CD1c-positive myeloid dendritic cell (primary cell): ENCODE results near the gene PDE4D.
"Not testable (repeated sequence)": the region's sequence is repeated elsewhere in the genome, so short reads cannot be mapped to it uniquely, and the experiment has no call there.

Experiments
- DNase-seq: peaks from one replicate; pipeline ENCODE4 v3.0.0-alpha.2; 2016; ENCODE audit errors: extremely low spot score

Gene PDE4D

DNA sequence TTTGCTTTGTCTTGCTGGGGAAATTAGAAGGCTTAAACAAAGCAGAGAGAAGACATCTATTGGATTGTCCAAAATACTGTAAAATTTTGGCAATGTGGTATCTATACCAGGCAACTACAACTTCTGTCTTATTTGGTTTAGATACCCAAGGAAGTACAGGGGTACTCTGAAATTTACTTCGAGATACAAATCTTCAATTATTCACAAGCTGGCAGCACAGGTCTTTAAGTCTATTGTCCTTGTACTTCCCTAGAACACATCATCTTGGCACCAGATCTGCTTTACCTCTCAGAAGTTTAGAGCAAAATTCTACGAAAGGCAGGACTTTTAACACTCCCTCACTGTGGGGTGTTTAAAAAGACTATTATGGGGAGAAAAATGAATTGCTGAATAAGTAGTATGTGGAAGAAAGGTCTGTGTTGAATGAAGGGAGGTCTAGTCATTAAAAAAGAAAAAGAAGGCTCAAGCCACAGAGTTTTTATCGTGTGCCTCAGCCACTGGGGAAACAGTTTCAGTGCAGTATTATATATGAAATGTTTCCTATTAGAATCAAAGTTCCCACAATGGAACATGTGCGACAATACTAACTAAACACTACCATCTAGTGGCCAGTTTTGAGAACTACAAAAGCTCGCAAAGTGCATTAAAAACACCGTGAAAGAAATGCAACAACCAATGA, 93.7 kb downstream of the PDE4D start:
- DNase-seq = peak; percentile 73

- DNase-seq = no peak
Measured at GRCh38 chr5:59798862-59799667, 94.5 kb downstream of the PDE4D start.

DNA sequence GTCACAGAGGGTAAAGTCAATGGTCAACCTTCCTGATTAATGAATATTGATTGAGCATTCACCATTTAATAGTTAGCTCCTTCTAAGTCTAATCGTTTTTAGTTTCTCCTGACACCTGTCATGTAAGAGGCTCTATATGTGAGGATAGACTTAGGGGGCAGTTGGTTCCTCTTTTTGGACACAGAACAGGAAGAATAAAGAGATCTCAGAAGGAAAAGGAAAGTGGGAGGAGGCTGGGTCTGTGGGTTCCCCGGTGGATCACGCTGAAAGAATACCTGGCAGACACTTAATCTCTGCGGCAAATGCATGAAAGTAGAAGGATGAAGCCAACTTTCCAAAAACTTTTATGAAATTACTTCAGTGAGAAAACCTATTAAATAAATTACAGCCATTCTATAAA, 98.4 kb downstream of the PDE4D start:
- DNase-seq = no peak

GRCh38 chr5:59792983-59793585, 100.4 kb downstream of the PDE4D start:
- no peak for DNase-seq

DNA sequence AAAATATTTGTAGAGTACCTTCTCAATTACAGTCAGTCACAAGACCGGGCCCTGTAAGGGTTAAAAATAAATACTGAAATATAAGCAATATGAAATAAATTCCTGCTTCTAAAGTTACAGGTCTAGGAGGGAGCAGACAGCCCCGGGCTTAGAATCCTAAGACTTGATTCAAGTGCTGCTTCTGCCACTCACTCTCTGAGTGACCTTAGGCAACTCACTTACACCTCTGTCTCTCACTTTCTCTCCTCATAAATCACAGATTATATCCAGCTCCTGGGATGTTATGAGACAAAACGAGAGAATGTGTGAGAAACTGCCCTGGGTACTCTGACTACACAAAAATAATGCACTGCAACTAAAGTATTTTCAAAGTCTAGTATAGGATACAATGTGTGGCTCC, 101.9 kb downstream of the PDE4D start:
- no peak for DNase-seq

DNA sequence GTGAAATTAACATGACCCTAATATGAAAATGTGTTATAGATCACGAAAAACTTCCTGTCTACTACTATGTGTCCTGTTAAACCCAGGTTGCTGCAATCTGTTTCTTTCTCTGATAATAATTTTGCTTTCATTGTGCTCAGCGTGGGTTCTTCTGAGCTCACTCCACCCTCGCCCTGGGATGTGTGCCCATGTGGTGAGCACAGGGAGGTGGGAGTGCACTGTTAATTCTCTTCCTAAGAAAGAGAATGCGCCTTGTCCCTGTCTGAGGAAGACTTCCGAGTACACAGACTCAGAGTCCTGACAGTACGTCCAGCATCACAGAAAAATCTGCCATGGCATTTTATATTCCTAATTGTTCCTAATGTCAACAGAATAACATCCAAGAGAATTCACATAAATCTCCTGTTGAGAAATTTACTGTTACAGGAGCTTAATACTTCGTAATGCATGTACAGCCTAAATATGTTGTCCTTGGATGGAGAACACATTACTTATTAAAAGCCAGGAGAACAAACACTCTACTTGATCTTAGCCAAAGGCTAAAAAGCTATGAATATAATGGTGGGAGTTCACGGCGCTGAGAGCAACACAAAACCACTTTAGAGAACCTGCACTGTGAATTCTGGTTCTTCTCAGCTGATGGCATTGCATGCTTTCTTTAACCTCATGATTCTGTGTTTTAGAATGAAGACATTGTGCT, 102.6 kb downstream of the PDE4D start:
- no peak for DNase-seq

DNA sequence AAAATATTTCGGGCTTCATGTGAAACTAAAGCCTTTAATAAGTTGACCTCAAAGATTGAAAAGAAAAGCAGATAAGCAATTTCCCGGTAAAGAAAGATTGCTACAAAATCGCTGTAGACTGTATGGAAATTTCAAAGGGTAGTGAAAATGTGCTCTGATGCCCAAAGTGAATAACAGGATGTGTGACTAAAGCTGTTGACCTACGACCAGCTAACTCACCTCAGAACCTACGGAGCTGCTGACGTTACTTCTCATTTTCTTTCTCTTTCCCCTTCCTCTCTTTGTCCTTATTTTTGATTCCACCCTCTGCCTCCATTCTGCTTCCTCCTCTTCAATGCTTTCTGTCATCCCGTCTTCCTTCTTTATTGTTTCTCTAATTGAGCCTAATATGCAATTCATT, 103.2 kb downstream of the PDE4D start:
- DNase-seq = no peak

DNA sequence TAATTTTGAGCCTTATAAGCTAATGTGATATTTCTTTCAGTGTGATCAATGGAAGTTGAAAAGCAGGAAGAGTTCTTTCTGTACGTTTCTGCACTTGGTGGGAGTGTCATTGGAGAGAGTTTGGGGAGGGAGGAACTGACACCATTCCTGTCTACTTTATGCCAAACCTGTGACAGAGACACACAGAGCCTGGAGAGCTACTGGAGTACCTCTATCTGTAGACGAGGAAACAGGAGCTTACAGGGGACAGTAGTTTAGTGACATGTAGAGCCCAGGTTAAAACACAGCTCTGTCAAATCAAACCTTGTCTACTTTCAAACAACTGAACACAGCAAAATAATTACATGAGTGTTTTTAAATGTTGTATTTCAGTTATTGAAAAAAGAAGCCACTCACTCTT, 103.6 kb downstream of the PDE4D start:
- no peak for DNase-seq

- no peak for DNase-seq
Measured at GRCh38 chr5:59789197-59789596, 104.3 kb downstream of the PDE4D start.

DNA sequence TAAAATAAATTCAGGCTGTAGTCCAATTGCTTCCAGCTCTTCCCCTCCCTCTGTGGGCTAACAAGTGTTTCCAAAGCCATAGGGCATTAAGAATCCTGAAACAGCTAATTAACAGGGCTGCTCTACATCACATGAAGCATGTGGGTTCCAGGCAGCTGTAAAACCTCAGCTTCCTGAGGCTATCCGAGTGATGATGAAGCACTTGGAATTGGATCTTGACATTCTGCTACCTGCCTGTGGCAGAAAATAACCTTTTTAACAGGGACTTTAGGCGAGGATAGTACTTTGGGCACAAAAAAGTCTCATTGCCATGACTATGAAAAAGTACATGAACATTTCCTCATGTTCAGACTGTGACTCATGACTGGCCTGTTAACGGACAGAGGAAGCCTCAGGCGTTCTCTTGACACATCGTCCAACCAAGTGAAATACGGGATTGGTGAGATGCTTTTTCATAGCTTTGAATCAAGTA, 107.2 kb downstream of the PDE4D start:
- DNase-seq = peak; percentile 6

GRCh38 chr5:59785676-59786333, 107.7 kb downstream of the PDE4D start:
- DNase-seq = no peak

DNA sequence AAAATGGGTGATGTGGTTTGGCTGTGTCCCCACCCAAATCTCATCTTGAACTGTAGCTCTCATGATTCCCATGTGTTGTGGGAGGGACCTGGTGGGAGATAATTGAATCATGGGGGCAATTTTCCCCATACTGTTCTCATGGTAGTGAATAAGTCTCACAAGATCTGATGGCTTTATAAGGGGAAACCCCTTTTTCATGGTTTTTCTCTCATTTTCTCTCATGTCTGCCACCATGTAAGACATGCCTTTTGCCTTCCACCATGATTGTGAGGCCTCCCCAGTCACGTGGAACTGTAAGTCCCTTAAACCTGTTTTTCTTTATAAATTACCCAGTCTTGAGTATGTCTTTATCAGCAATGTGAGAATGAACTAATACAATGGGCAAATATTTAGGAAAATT, 108.8 kb downstream of the PDE4D start:
- not testable (repeated sequence) for DNase-seq

DNA sequence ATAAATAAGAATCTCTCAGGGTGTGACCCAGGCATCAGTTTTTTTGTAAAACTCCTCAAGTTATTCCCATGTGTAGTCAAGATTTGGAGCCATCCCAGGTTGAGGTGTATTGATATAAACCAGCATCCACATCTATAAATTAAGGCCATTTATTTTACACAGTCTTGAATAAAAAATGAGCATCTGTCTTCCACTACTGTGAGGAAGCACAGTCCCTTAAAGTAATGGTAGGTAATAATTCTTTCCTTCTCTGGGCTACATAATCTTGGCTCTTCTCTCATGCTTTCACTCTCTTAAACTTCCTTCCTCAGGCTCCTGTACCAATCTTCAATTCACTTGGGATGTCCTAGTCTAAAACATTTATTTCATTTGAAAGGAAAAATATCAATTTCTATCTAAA, 110.3 kb downstream of the PDE4D start:
- DNase-seq = no peak

- no peak for DNase-seq
Measured at GRCh38 chr5:59782856-59783255, 110.7 kb downstream of the PDE4D start.

DNA sequence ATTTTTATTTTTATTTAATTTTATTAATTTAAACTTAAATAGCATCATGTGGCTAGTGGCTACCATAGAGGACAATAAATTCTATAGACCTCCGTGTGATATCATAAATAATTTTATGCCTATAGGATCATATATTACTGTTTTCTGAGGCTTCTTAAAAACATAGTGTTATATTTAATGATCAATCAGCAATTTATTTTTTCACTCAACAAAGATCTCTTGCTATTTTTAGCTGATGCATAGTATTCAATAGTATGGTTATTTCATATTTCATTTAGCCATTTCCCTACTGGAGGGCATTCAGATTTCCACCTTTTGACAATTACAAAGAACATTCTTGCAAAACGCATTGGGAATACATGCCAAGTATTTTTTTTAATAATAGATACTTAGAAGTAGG, 114.1 kb downstream of the PDE4D start:
- DNase-seq = no peak

GRCh38 chr5:59777028-59777427, 116.5 kb downstream of the PDE4D start:
- DNase-seq = no peak

GRCh38 chr5:59773294-59773693, 120.2 kb downstream of the PDE4D start:
- DNase-seq = no peak

DNA sequence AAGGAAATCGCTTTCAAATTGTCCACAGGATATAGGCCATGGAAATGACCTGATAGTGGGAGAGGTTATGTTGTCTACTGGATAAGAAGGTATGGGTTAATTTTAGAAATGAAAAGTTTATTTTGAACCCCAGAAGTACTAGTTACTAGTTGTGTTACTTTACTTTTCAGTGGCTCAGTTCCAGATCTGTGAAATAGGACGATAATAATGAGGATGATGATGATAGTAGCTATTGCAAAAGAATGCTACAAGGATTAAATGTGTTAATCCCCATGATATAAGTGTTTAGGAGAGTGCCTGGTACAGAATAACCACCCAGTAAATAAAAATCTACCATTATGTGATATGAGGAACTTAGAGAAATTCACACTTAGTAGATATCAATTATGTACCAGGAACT, 120.8 kb downstream of the PDE4D start:
- no peak for DNase-seq

- no peak for DNase-seq
Measured at GRCh38 chr5:59772206-59772605, 121.3 kb downstream of the PDE4D start.

- no peak for DNase-seq
Measured at GRCh38 chr5:59770953-59771352, 122.6 kb downstream of the PDE4D start.

- DNase-seq = no peak
Measured at GRCh38 chr5:59769832-59770231, 123.7 kb downstream of the PDE4D start.

DNA sequence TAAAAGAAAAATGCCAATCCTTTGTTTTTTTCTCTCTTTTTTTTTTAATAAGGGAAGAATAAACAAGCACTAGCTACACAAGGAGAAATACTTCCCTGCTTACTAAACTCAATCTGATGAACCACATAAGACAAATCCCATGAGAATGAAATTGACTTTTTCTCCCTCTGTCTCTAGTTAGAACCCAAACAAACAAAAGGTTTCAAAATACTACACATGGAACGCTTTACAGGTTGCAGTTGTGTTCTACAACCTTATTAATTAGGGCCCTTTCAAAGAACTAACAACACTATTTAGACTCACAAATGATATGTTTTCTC, 124.5 kb downstream of the PDE4D start:
- DNase-seq = no peak
